IMR-90 (cell line): ENCODE measurements around the gene DOCK9.

Experiments
- MAZ ChIP-seq: IDR thresholded peaks from 2 replicates; pipeline ENCODE4 v1.6.1; 2012; ENCODE audit warnings: low read depth, mild to moderate bottlenecking, low read length, improper control_type of control experiment, moderate library complexity, borderline replicate concordance
- MXI1 ChIP-seq: IDR thresholded peaks from 2 replicates; pipeline ENCODE4 v1.6.1; 2012; ENCODE audit warnings: low read depth, mild to moderate bottlenecking, low read length, moderate library complexity, borderline replicate concordance
- NFE2L2 ChIP-seq: fragments of 150-350 bp; IDR thresholded peaks from 2 replicates; pipeline ENCODE4 v1.6.1; 2016; ENCODE audit warnings: low read depth, mild to moderate bottlenecking, low read length
- POLR2A ChIP-seq: IDR thresholded peaks from 2 replicates; pipeline ENCODE4 v1.6.1; 2012; ENCODE audit warnings: mild to moderate bottlenecking, low read depth, low read length
- RAD21 ChIP-seq: IDR thresholded peaks from 2 replicates; pipeline ENCODE4 v1.6.1; 2012; ENCODE audit warnings: low read length, improper control_type of control experiment
- TF ChIP-seq, protein P1 (sequence below): conservative IDR thresholded peaks from 2 replicates; pipeline ENCODE4 v1.5.1; 2012; ENCODE audit warnings: mild to moderate bottlenecking, low read depth, low read length, improper control_type of control experiment
- TF ChIP-seq, protein P2 (sequence below): fragments of 150-350 bp; IDR thresholded peaks from 2 replicates; pipeline ENCODE4 v1.6.1; 2016; ENCODE audit warnings: low read depth, mild to moderate bottlenecking, low read length, moderate library complexity, borderline replicate concordance
- TF ChIP-seq, protein P3 (sequence below): fragments of 150-350 bp; IDR thresholded peaks from 2 replicates; pipeline ENCODE4 v1.6.1; 2017; ENCODE audit warnings: mild to moderate bottlenecking, antibody characterized with exemption, low read length, low read depth

DNA sequence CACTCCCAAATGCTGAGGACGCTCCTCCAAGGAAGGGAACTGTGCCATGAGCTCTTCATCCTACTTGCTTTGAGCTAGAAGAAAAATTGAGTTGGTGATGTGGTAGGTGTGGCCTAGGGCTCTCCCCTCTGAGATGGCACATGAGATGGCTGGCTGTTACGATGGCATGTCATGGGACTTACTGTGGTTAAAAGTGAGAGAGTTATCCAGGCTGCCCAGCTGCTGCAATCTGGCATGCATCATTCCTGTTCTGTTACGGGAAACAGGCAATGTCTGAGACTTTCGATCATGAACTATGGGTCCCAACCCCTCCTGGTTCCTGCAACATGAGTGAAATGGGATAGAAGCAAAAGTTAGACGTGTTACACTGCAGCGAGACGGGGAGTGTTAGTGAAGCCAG, 132.1 kb downstream of the DOCK9 start:
- no peak for TF ChIP-seq POLR2A
- TF ChIP-seq, protein P1, sequence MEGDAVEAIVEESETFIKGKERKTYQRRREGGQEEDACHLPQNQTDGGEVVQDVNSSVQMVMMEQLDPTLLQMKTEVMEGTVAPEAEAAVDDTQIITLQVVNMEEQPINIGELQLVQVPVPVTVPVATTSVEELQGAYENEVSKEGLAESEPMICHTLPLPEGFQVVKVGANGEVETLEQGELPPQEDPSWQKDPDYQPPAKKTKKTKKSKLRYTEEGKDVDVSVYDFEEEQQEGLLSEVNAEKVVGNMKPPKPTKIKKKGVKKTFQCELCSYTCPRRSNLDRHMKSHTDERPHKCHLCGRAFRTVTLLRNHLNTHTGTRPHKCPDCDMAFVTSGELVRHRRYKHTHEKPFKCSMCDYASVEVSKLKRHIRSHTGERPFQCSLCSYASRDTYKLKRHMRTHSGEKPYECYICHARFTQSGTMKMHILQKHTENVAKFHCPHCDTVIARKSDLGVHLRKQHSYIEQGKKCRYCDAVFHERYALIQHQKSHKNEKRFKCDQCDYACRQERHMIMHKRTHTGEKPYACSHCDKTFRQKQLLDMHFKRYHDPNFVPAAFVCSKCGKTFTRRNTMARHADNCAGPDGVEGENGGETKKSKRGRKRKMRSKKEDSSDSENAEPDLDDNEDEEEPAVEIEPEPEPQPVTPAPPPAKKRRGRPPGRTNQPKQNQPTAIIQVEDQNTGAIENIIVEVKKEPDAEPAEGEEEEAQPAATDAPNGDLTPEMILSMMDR = no peak
- no peak for TF ChIP-seq RAD21
- no peak for TF ChIP-seq MXI1
- TF ChIP-seq, protein P2, sequence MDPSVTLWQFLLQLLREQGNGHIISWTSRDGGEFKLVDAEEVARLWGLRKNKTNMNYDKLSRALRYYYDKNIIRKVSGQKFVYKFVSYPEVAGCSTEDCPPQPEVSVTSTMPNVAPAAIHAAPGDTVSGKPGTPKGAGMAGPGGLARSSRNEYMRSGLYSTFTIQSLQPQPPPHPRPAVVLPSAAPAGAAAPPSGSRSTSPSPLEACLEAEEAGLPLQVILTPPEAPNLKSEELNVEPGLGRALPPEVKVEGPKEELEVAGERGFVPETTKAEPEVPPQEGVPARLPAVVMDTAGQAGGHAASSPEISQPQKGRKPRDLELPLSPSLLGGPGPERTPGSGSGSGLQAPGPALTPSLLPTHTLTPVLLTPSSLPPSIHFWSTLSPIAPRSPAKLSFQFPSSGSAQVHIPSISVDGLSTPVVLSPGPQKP = no peak
- no peak for TF ChIP-seq NFE2L2
- TF ChIP-seq, protein P3, sequence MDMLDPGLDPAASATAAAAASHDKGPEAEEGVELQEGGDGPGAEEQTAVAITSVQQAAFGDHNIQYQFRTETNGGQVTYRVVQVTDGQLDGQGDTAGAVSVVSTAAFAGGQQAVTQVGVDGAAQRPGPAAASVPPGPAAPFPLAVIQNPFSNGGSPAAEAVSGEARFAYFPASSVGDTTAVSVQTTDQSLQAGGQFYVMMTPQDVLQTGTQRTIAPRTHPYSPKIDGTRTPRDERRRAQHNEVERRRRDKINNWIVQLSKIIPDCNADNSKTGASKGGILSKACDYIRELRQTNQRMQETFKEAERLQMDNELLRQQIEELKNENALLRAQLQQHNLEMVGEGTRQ = no peak
- no peak for TF ChIP-seq MAZ
